Activated naive CD4-positive, alpha-beta T cell treated with anti-CD3 and anti-CD28 coated beads, Interleukin-2, amount 50 U/mL, for 24 hours (primary cell): Measurements from ENCODE around the gene AMN.
"Not testable (repeated sequence)": the region's sequence is repeated elsewhere in the genome, so short reads cannot be mapped to it uniquely, and the experiment has no call there.

Experiments
- H3K27ac Mint-ChIP-seq: one replicate; pipeline ENCODE4 v1.8.0; 2021; ENCODE audit warnings: mild to moderate bottlenecking, mixed read lengths
- H3K27me3 Mint-ChIP-seq: one replicate; pipeline ENCODE4 v1.8.0; 2021; ENCODE audit warnings: mixed read lengths
- H3K36me3 Mint-ChIP-seq: one replicate; pipeline ENCODE4 v1.8.0; 2021; ENCODE audit warnings: mixed read lengths
- H3K4me1 Mint-ChIP-seq: one replicate; pipeline ENCODE4 v1.8.0; 2021; ENCODE audit warnings: mixed read lengths
- H3K4me3 Mint-ChIP-seq: one replicate; pipeline ENCODE4 v1.8.0; 2021; ENCODE audit warnings: mild to moderate bottlenecking, mixed read lengths
- H3K9me3 Mint-ChIP-seq: one replicate; pipeline ENCODE4 v1.8.0; 2021; ENCODE audit warnings: mixed read lengths

Gene AMN

GRCh38 chr14:102892651-102893050, 29.8 kb upstream of the AMN start:
- H3K36me3 Mint-ChIP-seq = peaks cover 8% of the 10 kb centered on the region

GRCh38 chr14:102893452-102893851, 29.0 kb upstream of the AMN start:
- Mint-ChIP-seq H3K4me1 (peaks cover 4% of the 10 kb centered on the region), H3K36me3 (peaks cover 11% of the 10 kb centered on the region), H3K27me3 (no peaks in the 10 kb centered on the region), H3K27ac (peak overlapping the region; percentile 41), H3K9me3 (no peaks in the 10 kb centered on the region), H3K4me3 (no peak overlapping the region)

More at GRCh38 chr14:102892651-102893050, 29.8 kb upstream of the AMN start:
- H3K27ac Mint-ChIP-seq = peak overlapping the region; percentile 18
- H3K4me1 Mint-ChIP-seq = peaks cover under 1% of the 10 kb centered on the region
- no peaks in the 10 kb centered on the region for H3K27me3 Mint-ChIP-seq
- no peak overlapping the region for H3K4me3 Mint-ChIP-seq
- H3K9me3 Mint-ChIP-seq = no peaks in the 10 kb centered on the region

GRCh38 chr14:102896735-102897134, 25.7 kb upstream of the AMN start:
- H3K9me3 Mint-ChIP-seq, H3K27ac Mint-ChIP-seq, H3K27me3 Mint-ChIP-seq, H3K4me3 Mint-ChIP-seq: not testable (repeated sequence)
- Mint-ChIP-seq H3K36me3 (peaks cover 15% of the 10 kb centered on the region), H3K4me1 (peaks cover 22% of the 10 kb centered on the region)

- H3K27me3 Mint-ChIP-seq = no peaks in the 10 kb centered on the region
- H3K9me3 Mint-ChIP-seq = no peaks in the 10 kb centered on the region
- H3K36me3 Mint-ChIP-seq = peaks cover 15% of the 10 kb centered on the region
- H3K27ac Mint-ChIP-seq = no peak overlapping the region
- H3K4me1 Mint-ChIP-seq = peaks cover 22% of the 10 kb centered on the region
- H3K4me3 Mint-ChIP-seq = no peak overlapping the region
These were observed 25.0 kb upstream of the AMN start for GRCh38 chr14:102897299-102898027.

GRCh38 chr14:102898298-102898697, 24.2 kb upstream of the AMN start:
- Mint-ChIP-seq H3K4me3 (no peak overlapping the region), H3K4me1 (peaks cover 22% of the 10 kb centered on the region), H3K36me3 (peaks cover 14% of the 10 kb centered on the region)

GRCh38 chr14:102898776-102899515, 23.5 kb upstream of the AMN start:
- Mint-ChIP-seq H3K4me3 (no peak overlapping the region), H3K4me1 (peaks cover 22% of the 10 kb centered on the region), H3K27me3 (no peaks in the 10 kb centered on the region), H3K9me3 (no peaks in the 10 kb centered on the region), H3K27ac (peak overlapping the region; percentile 52), H3K36me3 (peaks cover 14% of the 10 kb centered on the region)

More at GRCh38 chr14:102898298-102898697, 24.2 kb upstream of the AMN start:
- H3K27ac Mint-ChIP-seq = no peak overlapping the region
- H3K9me3 Mint-ChIP-seq = no peaks in the 10 kb centered on the region
- H3K27me3 Mint-ChIP-seq = no peaks in the 10 kb centered on the region

GRCh38 chr14:102899516-102899900, 23.0 kb upstream of the AMN start:
- H3K4me3 Mint-ChIP-seq = no peak overlapping the region
- H3K9me3 Mint-ChIP-seq = no peaks in the 10 kb centered on the region
- H3K36me3 Mint-ChIP-seq = peaks cover 14% of the 10 kb centered on the region
- no peaks in the 10 kb centered on the region for H3K27me3 Mint-ChIP-seq
- H3K4me1 Mint-ChIP-seq = peaks cover 22% of the 10 kb centered on the region
- no peak overlapping the region for H3K27ac Mint-ChIP-seq

- Mint-ChIP-seq H3K4me1 (peaks cover 22% of the 10 kb centered on the region), H3K4me3 (peak overlapping the region; percentile 67), H3K27me3 (no peaks in the 10 kb centered on the region), H3K36me3 (peaks cover 19% of the 10 kb centered on the region), H3K9me3 (no peaks in the 10 kb centered on the region), H3K27ac (peak overlapping the region; percentile 74)
These were observed 21.6 kb upstream of the AMN start for GRCh38 chr14:102900631-102901571.

- H3K27ac Mint-ChIP-seq = peak overlapping the region; percentile 74
- H3K9me3 Mint-ChIP-seq = no peaks in the 10 kb centered on the region
- H3K4me1 Mint-ChIP-seq = peaks cover 22% of the 10 kb centered on the region
- peak overlapping the region; percentile 67 for H3K4me3 Mint-ChIP-seq
- H3K36me3 Mint-ChIP-seq = peaks cover 19% of the 10 kb centered on the region
- no peaks in the 10 kb centered on the region for H3K27me3 Mint-ChIP-seq
These were observed 20.8 kb upstream of the AMN start for GRCh38 chr14:102901633-102902032.

GRCh38 chr14:102902086-102902485, 20.4 kb upstream of the AMN start:
- H3K27ac Mint-ChIP-seq = no peak overlapping the region

GRCh38 chr14:102902523-102903247, 19.8 kb upstream of the AMN start:
- H3K27ac Mint-ChIP-seq = peak overlapping the region; percentile 80
- no peaks in the 10 kb centered on the region for H3K27me3 Mint-ChIP-seq
- H3K4me1 Mint-ChIP-seq = peaks cover 21% of the 10 kb centered on the region
- peaks cover 18% of the 10 kb centered on the region for H3K36me3 Mint-ChIP-seq
- H3K9me3 Mint-ChIP-seq = no peaks in the 10 kb centered on the region
- H3K4me3 Mint-ChIP-seq = no peak overlapping the region

More at GRCh38 chr14:102902086-102902485, 20.4 kb upstream of the AMN start:
- Mint-ChIP-seq H3K27me3 (no peaks in the 10 kb centered on the region), H3K4me3 (no peak overlapping the region), H3K36me3 (peaks cover 19% of the 10 kb centered on the region), H3K4me1 (peaks cover 22% of the 10 kb centered on the region), H3K9me3 (no peaks in the 10 kb centered on the region)

- Mint-ChIP-seq H3K27ac (peak overlapping the region; percentile 80), H3K9me3 (no peaks in the 10 kb centered on the region), H3K4me1 (peaks cover 18% of the 10 kb centered on the region), H3K4me3 (no peak overlapping the region), H3K27me3 (no peaks in the 10 kb centered on the region), H3K36me3 (peaks cover 15% of the 10 kb centered on the region)
These were observed 19.1 kb upstream of the AMN start for GRCh38 chr14:102903248-102903888.

GRCh38 chr14:102903889-102904512, 18.5 kb upstream of the AMN start:
- H3K36me3 Mint-ChIP-seq = peaks cover 12% of the 10 kb centered on the region
- H3K4me1 Mint-ChIP-seq = peaks cover 18% of the 10 kb centered on the region
- H3K27ac Mint-ChIP-seq = peak overlapping the region; percentile 51

More at GRCh38 chr14:102903889-102904512, 18.5 kb upstream of the AMN start:
- Mint-ChIP-seq H3K4me3 (no peak overlapping the region), H3K9me3 (no peaks in the 10 kb centered on the region), H3K27me3 (no peaks in the 10 kb centered on the region)
